ENCODE results near the gene KLHL21.

The KLHL21 gene

GRCh38 chr1:6588893-6589520 lies 13.7 kb downstream of the KLHL21 start:
- ChIA-PET CTCF (no interaction called here), POLR2A (interaction anchor here (0.9 to 2.4 kb wide), 2 partner anchors 9 to 11 kb away, joined by 3 to 12 read pairs; partner anchors contain the start of gene ZBTB48)
- DNase-seq (ENCODE audit: extremely low spot score) = no peak
- TF ChIP-seq FOXA1 (IDR thresholded peaks at IDR 0.05) (no peak), BHLHE40 (IDR thresholded peaks at IDR 0.05; ENCODE audit: borderline replicate concordance) (no peak), HDGF (IDR thresholded peaks at IDR 0.05; ENCODE audit: borderline replicate concordance) (no peak)

GRCh38 chr1:6588128-6588892 lies 14.4 kb downstream of the KLHL21 start:
- no peak for TF ChIP-seq PKNOX1 (IDR thresholded peaks at IDR 0.05)
- no peak for TF ChIP-seq NFRKB (IDR thresholded peaks at IDR 0.05)
- TF ChIP-seq TARDBP (IDR thresholded peaks at IDR 0.05) = no peak
- no peak for TF ChIP-seq FOXM1 (IDR thresholded peaks at IDR 0.05; ENCODE audit: borderline replicate concordance)
- no peak for TF ChIP-seq L3MBTL2 (conservative IDR thresholded peaks at IDR 0.05)
- no peak for TF ChIP-seq FOXK2 (IDR thresholded peaks at IDR 0.05)
- no peak for TF ChIP-seq LEF1 (IDR thresholded peaks at IDR 0.05; ENCODE audit: borderline replicate concordance)
- TF ChIP-seq ZNF384 (IDR thresholded peaks at IDR 0.05) = no peak
- TF ChIP-seq SP1 (IDR thresholded peaks at IDR 0.05) = no peak
- TF ChIP-seq FOXA1 (IDR thresholded peaks at IDR 0.05) = no peak
- ChIA-PET POLR2A (interaction anchor here (1.5 to 2.4 kb wide), 3 partner anchors 9 to 15 kb away, joined by 4 to 12 read pairs (median 11); partner anchors contain the start of genes KLHL21 and ZBTB48), CTCF (no interaction called here)
- DNase-seq (ENCODE audit: extremely low spot score) = no peak

- TF ChIP-seq LEF1 (IDR thresholded peaks at IDR 0.05; ENCODE audit: borderline replicate concordance) = no peak
- no peak for TF ChIP-seq CTBP1 (IDR thresholded peaks at IDR 0.05; ENCODE audit: borderline replicate concordance)
- no peak for TF ChIP-seq ZNF384 (IDR thresholded peaks at IDR 0.05)
- no peak for TF ChIP-seq FOXK2 (IDR thresholded peaks at IDR 0.05)
- no peak for TF ChIP-seq SUZ12 (IDR thresholded peaks at IDR 0.05)
- TF ChIP-seq FOXM1 (IDR thresholded peaks at IDR 0.05; ENCODE audit: borderline replicate concordance) = no peak
- no peak for TF ChIP-seq L3MBTL2 (conservative IDR thresholded peaks at IDR 0.05)
- TF ChIP-seq SP1 (IDR thresholded peaks at IDR 0.05) = no peak
- no peak for TF ChIP-seq ELF4 (IDR thresholded peaks at IDR 0.05)
- TF ChIP-seq FOXA1 (IDR thresholded peaks at IDR 0.05) = no peak
- no peak for TF ChIP-seq BHLHE40 (IDR thresholded peaks at IDR 0.05; ENCODE audit: borderline replicate concordance)
- TF ChIP-seq ARNT (IDR thresholded peaks at IDR 0.05) = no peak
- TF ChIP-seq TARDBP (IDR thresholded peaks at IDR 0.05) = no peak
- no peak for DNase-seq (ENCODE audit: extremely low spot score)
- POLR2A ChIA-PET = interaction anchor here (1.5 to 2.4 kb wide), 3 partner anchors 8 to 16 kb away, joined by 4 to 12 read pairs (median 11); partner anchors contain the start of genes KLHL21 and ZBTB48
- CTCF ChIA-PET = no interaction called here
Measured at GRCh38 chr1:6587261-6588005, 15.2 kb downstream of the KLHL21 start.

- TF ChIP-seq HDGF (IDR thresholded peaks at IDR 0.05; ENCODE audit: borderline replicate concordance) (no peak), CTBP1 (IDR thresholded peaks at IDR 0.05; ENCODE audit: borderline replicate concordance) (no peak), FOXM1 (IDR thresholded peaks at IDR 0.05; ENCODE audit: borderline replicate concordance) (no peak), TARDBP (IDR thresholded peaks at IDR 0.05) (no peak), ELF4 (IDR thresholded peaks at IDR 0.05) (no peak), SP1 (IDR thresholded peaks at IDR 0.05) (no peak), BHLHE40 (IDR thresholded peaks at IDR 0.05; ENCODE audit: borderline replicate concordance) (no peak), SUZ12 (IDR thresholded peaks at IDR 0.05) (no peak), FOXK2 (IDR thresholded peaks at IDR 0.05) (no peak), ZNF384 (IDR thresholded peaks at IDR 0.05) (no peak), NFRKB (IDR thresholded peaks at IDR 0.05) (no peak), FOXA1 (IDR thresholded peaks at IDR 0.05) (no peak), LEF1 (IDR thresholded peaks at IDR 0.05; ENCODE audit: borderline replicate concordance) (no peak), PKNOX1 (IDR thresholded peaks at IDR 0.05) (no peak), L3MBTL2 (conservative IDR thresholded peaks at IDR 0.05) (no peak), ARNT (IDR thresholded peaks at IDR 0.05) (no peak)
- no peak for DNase-seq (ENCODE audit: extremely low spot score)
- POLR2A ChIA-PET = interaction anchor here (2.1 kb wide), 1 partner anchor 17 kb away, joined by 11 read pairs; the partner anchor contains the start of gene KLHL21
- CTCF ChIA-PET = no interaction called here
Measured at GRCh38 chr1:6586404-6586816, 16.3 kb downstream of the KLHL21 start.

GRCh38 chr1:6585841-6586240 lies 16.8 kb downstream of the KLHL21 start:
- ChIA-PET POLR2A (no interaction called here), CTCF (no interaction called here)
- TF ChIP-seq NFRKB (IDR thresholded peaks at IDR 0.05) (no peak), FOXM1 (IDR thresholded peaks at IDR 0.05; ENCODE audit: borderline replicate concordance) (no peak), BHLHE40 (IDR thresholded peaks at IDR 0.05; ENCODE audit: borderline replicate concordance) (no peak), FOXA1 (IDR thresholded peaks at IDR 0.05) (no peak), ARNT (IDR thresholded peaks at IDR 0.05) (no peak), HDGF (IDR thresholded peaks at IDR 0.05; ENCODE audit: borderline replicate concordance) (no peak), TARDBP (IDR thresholded peaks at IDR 0.05) (no peak), ZNF384 (IDR thresholded peaks at IDR 0.05) (no peak), FOXK2 (IDR thresholded peaks at IDR 0.05) (no peak), SP1 (IDR thresholded peaks at IDR 0.05) (no peak), ELF4 (IDR thresholded peaks at IDR 0.05) (no peak), LEF1 (IDR thresholded peaks at IDR 0.05; ENCODE audit: borderline replicate concordance) (no peak), L3MBTL2 (conservative IDR thresholded peaks at IDR 0.05) (no peak), SUZ12 (IDR thresholded peaks at IDR 0.05) (no peak), CTBP1 (IDR thresholded peaks at IDR 0.05; ENCODE audit: borderline replicate concordance) (no peak), PKNOX1 (IDR thresholded peaks at IDR 0.05) (no peak)
- no peak for DNase-seq (ENCODE audit: extremely low spot score)

Data from HEK293T (cell line).